ENCODE measurements around the gene SOX6.
"Not testable (repeated sequence)": the region's sequence is repeated elsewhere in the genome, so short reads cannot be mapped to it uniquely, and the experiment has no call there.

SOX6 gene

DNA sequence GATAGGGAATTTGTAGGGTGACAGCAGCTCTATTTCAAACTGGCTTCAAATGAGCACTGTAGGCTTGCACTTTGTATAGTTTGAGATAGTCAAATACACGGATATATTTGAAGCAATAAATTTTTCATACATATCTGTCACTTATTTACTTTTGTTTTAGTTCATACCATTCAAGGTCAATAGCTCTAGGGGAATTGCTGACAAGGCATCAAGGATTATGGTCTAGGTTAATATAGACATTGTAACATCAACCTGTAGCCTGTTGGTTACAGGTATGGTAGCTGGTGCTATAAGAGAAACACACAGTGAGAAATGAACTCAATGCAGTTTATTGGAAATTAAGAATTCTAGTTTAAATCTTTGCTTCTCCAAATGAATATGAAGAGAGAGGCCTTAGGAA lies 267.6 kb downstream of the SOX6 start:
- no peaks in the 10 kb centered on the region for H3K36me3 ChIP-seq (ENCODE audit: control insufficient read depth, insufficient read depth, low read length)
- H3K9ac ChIP-seq (ENCODE audit: low read length): no peak overlapping the region
- H3K27ac ChIP-seq (ENCODE audit: low read depth, low read length): no peak overlapping the region
- no peak overlapping the region for H3K4me3 ChIP-seq (ENCODE audit: low read length)
- H3K4me1 ChIP-seq (ENCODE audit: control insufficient read depth, insufficient read depth, low read length): no peaks in the 10 kb centered on the region
- H3K27me3 ChIP-seq (ENCODE audit: control insufficient read depth, insufficient read depth, low read length): no peaks in the 10 kb centered on the region

GRCh38 chr11:16087886-16088285 lies 268.5 kb downstream of the SOX6 start:
- H3K36me3 ChIP-seq (ENCODE audit: control insufficient read depth, insufficient read depth, low read length): no peaks in the 10 kb centered on the region
- no peaks in the 10 kb centered on the region for H3K27me3 ChIP-seq (ENCODE audit: control insufficient read depth, insufficient read depth, low read length)
- no peaks in the 10 kb centered on the region for H3K4me1 ChIP-seq (ENCODE audit: control insufficient read depth, insufficient read depth, low read length)
- no peak overlapping the region for H3K27ac ChIP-seq (ENCODE audit: low read depth, low read length)
- H3K9ac ChIP-seq (ENCODE audit: low read length): no peak overlapping the region
- H3K4me3 ChIP-seq (ENCODE audit: low read length): no peak overlapping the region

DNA sequence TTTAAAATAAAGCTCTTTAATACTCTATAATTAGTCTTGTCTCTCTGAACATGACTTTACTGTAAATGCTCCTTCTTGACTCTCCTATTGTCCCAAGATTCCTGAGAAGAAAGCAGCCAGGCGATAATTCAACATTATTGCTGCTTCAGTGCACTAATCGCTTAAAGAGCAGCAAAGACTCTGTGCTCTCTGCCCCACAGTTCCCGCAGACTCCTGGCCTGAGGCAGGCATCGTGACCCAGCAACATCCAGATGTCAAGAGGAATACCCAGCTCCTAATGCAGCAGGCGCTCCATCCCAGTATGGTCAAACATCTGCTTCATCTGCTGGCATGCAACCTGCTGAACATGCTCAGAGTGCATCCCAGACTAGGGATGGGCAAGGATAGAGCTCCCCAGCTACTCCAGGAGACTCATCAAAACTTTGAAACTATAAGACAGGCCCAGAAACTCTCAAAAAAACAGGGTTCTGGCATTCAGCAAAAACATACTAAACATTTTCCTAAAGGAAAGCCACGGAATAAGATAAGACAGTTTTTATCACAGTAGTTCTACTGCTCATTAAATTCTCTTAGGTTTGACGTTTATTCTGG lies 270.0 kb downstream of the SOX6 start:
- no peaks in the 10 kb centered on the region for H3K36me3 ChIP-seq (ENCODE audit: control insufficient read depth, insufficient read depth, low read length)
- no peak overlapping the region for H3K9ac ChIP-seq (ENCODE audit: low read length)
- H3K27me3 ChIP-seq (ENCODE audit: control insufficient read depth, insufficient read depth, low read length): no peaks in the 10 kb centered on the region
- no peak overlapping the region for H3K4me3 ChIP-seq (ENCODE audit: low read length)
- no peaks in the 10 kb centered on the region for H3K4me1 ChIP-seq (ENCODE audit: control insufficient read depth, insufficient read depth, low read length)
- H3K27ac ChIP-seq (ENCODE audit: low read depth, low read length): no peak overlapping the region

GRCh38 chr11:16082095-16083055 lies 274.0 kb downstream of the SOX6 start:
- Histone ChIP-seq H3K27ac (ENCODE audit: low read depth, low read length) (no peak overlapping the region), H3K4me1 (ENCODE audit: control insufficient read depth, insufficient read depth, low read length) (no peaks in the 10 kb centered on the region), H3K4me3 (ENCODE audit: low read length) (no peak overlapping the region), H3K36me3 (ENCODE audit: control insufficient read depth, insufficient read depth, low read length) (no peaks in the 10 kb centered on the region), H3K9ac (ENCODE audit: low read length) (no peak overlapping the region), H3K27me3 (ENCODE audit: control insufficient read depth, insufficient read depth, low read length) (no peaks in the 10 kb centered on the region)

GRCh38 chr11:16081382-16082094 lies 274.8 kb downstream of the SOX6 start:
- no peak overlapping the region for H3K9ac ChIP-seq (ENCODE audit: low read length)
- H3K27me3 ChIP-seq (ENCODE audit: control insufficient read depth, insufficient read depth, low read length): no peaks in the 10 kb centered on the region
- no peaks in the 10 kb centered on the region for H3K36me3 ChIP-seq (ENCODE audit: control insufficient read depth, insufficient read depth, low read length)
- H3K4me3 ChIP-seq (ENCODE audit: low read length): no peak overlapping the region
- H3K4me1 ChIP-seq (ENCODE audit: control insufficient read depth, insufficient read depth, low read length): no peaks in the 10 kb centered on the region
- H3K27ac ChIP-seq (ENCODE audit: low read depth, low read length): no peak overlapping the region

GRCh38 chr11:16080688-16081381 lies 275.5 kb downstream of the SOX6 start:
- Histone ChIP-seq H3K36me3 (ENCODE audit: control insufficient read depth, insufficient read depth, low read length) (no peaks in the 10 kb centered on the region), H3K27ac (ENCODE audit: low read depth, low read length) (no peak overlapping the region), H3K27me3 (ENCODE audit: control insufficient read depth, insufficient read depth, low read length) (no peaks in the 10 kb centered on the region), H3K9ac (ENCODE audit: low read length) (no peak overlapping the region), H3K4me1 (ENCODE audit: control insufficient read depth, insufficient read depth, low read length) (no peaks in the 10 kb centered on the region), H3K4me3 (ENCODE audit: low read length) (no peak overlapping the region)

DNA sequence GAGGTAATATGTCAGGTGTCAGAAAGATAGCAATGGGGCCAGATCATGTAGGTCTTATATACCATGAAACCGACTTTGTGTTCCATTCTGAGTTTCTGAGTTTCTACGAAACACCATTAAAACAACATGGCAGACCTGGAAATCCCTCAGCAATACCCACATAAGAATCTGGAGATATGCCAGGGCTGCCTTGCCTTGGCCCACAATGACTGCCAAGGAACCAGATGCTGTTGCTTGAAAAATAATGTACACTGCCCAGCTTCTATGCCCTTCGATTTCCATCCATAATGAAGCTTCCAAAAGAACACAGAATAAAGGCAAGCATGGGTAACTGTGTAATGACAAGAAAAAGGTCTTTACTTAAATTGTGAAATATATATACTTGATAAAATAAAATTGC lies 277.4 kb downstream of the SOX6 start:
- Histone ChIP-seq H3K27ac (ENCODE audit: low read depth, low read length) (no peak overlapping the region), H3K4me3 (ENCODE audit: low read length) (no peak overlapping the region), H3K36me3 (ENCODE audit: control insufficient read depth, insufficient read depth, low read length) (no peaks in the 10 kb centered on the region), H3K9ac (ENCODE audit: low read length) (no peak overlapping the region), H3K4me1 (ENCODE audit: control insufficient read depth, insufficient read depth, low read length) (no peaks in the 10 kb centered on the region), H3K27me3 (ENCODE audit: control insufficient read depth, insufficient read depth, low read length) (no peaks in the 10 kb centered on the region)

- Histone ChIP-seq H3K4me1 (ENCODE audit: control insufficient read depth, insufficient read depth, low read length) (no peaks in the 10 kb centered on the region), H3K27me3 (ENCODE audit: control insufficient read depth, insufficient read depth, low read length) (no peaks in the 10 kb centered on the region), H3K27ac (ENCODE audit: low read depth, low read length) (no peak overlapping the region), H3K9ac (ENCODE audit: low read length) (no peak overlapping the region), H3K36me3 (ENCODE audit: control insufficient read depth, insufficient read depth, low read length) (no peaks in the 10 kb centered on the region), H3K4me3 (ENCODE audit: low read length) (no peak overlapping the region)
Observed at GRCh38 chr11:16070573-16070972, 285.8 kb downstream of the SOX6 start.

DNA sequence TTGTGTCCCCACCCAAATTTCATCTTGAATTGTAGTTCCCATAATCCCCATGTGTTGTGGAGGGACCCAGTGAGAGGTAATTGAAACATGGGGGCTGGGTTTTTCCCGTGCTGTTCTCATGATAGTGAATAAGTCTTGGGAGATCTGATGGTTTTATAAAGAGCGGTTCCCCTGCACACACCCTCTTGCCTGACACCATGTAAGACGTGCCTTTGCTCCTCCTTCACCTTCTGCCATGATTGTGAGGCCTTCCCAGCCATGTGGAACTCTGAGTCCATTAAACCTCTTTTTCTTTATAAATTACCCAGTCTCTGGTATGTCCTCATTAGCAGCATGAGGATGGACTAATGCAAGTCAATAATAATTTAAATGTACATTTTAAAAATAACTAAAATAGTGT lies 289.1 kb downstream of the SOX6 start:
- not testable (repeated sequence) for H3K27ac ChIP-seq (ENCODE audit: low read depth, low read length); H3K9ac ChIP-seq (ENCODE audit: low read length); H3K27me3 ChIP-seq (ENCODE audit: control insufficient read depth, insufficient read depth, low read length); H3K36me3 ChIP-seq (ENCODE audit: control insufficient read depth, insufficient read depth, low read length); H3K4me3 ChIP-seq (ENCODE audit: low read length); H3K4me1 ChIP-seq (ENCODE audit: control insufficient read depth, insufficient read depth, low read length)

DNA sequence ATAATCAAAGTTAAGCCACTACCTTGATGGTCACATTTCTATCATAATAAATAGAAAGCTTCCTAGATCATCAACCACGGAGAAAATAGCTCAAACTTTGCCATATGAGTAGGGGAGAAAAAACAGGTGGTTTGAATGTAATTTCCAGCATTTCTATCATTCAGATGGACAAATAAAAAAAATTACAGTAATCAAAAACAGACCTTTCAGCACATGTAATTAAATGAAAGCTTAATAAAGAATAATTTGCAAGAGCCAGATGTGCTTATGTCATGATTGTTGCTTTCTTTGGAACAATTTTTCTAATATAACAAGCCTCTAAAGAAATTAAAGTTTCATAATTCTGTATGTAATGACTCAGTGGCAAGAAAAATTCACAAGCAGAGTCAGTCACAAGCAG lies 297.0 kb downstream of the SOX6 start:
- H3K4me3 ChIP-seq (ENCODE audit: low read length): no peak overlapping the region
- H3K27me3 ChIP-seq (ENCODE audit: control insufficient read depth, insufficient read depth, low read length): no peaks in the 10 kb centered on the region
- no peak overlapping the region for H3K27ac ChIP-seq (ENCODE audit: low read depth, low read length)
- no peaks in the 10 kb centered on the region for H3K36me3 ChIP-seq (ENCODE audit: control insufficient read depth, insufficient read depth, low read length)
- H3K9ac ChIP-seq (ENCODE audit: low read length): no peak overlapping the region
- no peaks in the 10 kb centered on the region for H3K4me1 ChIP-seq (ENCODE audit: control insufficient read depth, insufficient read depth, low read length)

DNA sequence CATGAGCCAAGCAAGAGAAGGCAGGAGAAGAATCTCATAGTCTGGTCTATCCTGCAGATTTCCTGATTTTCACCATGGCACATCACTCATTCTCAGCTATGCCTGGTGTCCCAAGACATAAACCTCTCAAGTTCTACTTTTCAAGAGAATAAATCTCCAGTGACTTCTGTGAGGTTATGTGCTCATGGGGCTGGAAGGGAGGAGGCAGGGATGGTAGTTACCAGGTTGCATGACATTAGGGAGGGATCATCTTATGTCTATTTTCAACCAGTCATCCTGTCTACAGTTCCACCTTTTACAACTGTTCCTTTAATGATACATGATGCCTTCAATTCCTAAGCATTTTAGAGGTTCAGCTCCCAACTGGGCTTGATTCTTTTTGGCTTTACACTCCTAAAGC lies 297.7 kb downstream of the SOX6 start:
- Histone ChIP-seq H3K36me3 (ENCODE audit: control insufficient read depth, insufficient read depth, low read length) (no peaks in the 10 kb centered on the region), H3K4me1 (ENCODE audit: control insufficient read depth, insufficient read depth, low read length) (no peaks in the 10 kb centered on the region), H3K27ac (ENCODE audit: low read depth, low read length) (no peak overlapping the region), H3K4me3 (ENCODE audit: low read length) (no peak overlapping the region), H3K27me3 (ENCODE audit: control insufficient read depth, insufficient read depth, low read length) (no peaks in the 10 kb centered on the region), H3K9ac (ENCODE audit: low read length) (no peak overlapping the region)

DNA sequence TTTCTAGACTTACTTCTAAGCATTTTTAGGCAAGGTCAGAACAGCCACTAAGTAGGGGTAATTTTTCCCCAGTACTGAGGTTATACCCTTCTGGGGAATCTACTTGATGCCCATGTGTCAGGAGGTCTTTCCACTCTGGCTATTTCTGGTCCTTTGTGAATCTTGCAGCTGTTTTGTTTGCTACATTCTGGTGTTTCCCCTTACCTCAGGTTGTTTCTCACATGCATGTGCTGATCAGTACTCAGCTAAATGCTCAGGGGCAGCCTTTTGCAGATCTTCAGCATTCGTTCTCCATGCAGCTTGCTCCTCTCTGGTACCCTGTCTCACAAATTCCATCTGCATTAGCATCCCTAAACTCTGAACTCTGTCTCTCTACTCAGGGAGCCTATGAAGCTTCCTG lies 303.6 kb downstream of the SOX6 start:
- no peak overlapping the region for H3K9ac ChIP-seq (ENCODE audit: low read length)
- H3K27me3 ChIP-seq (ENCODE audit: control insufficient read depth, insufficient read depth, low read length): no peaks in the 10 kb centered on the region
- H3K4me3 ChIP-seq (ENCODE audit: low read length): no peak overlapping the region
- H3K27ac ChIP-seq (ENCODE audit: low read depth, low read length): no peak overlapping the region
- no peaks in the 10 kb centered on the region for H3K4me1 ChIP-seq (ENCODE audit: control insufficient read depth, insufficient read depth, low read length)
- H3K36me3 ChIP-seq (ENCODE audit: control insufficient read depth, insufficient read depth, low read length): no peaks in the 10 kb centered on the region

Data from rectal smooth muscle tissue (tissue), 1 donor.